ENCODE results near the gene PCOLCE2. TPM values are rescaled to one million over a fixed set of nuclear protein-coding genes. Genes with fewer than 3 reads are reported as not detected.

The PCOLCE2 gene
- total RNA-seq, 1 experiment from 2014 or later: 0.34 TPM

GRCh38 chr3:142912402-142913172, 23.7 kb upstream of the PCOLCE2 start:
- H3K27me3 Mint-ChIP-seq (ENCODE audit: insufficient read depth, unreplicated experiment): peaks cover 17% of the 10 kb centered on the region
- TF ChIP-seq, protein P1, sequence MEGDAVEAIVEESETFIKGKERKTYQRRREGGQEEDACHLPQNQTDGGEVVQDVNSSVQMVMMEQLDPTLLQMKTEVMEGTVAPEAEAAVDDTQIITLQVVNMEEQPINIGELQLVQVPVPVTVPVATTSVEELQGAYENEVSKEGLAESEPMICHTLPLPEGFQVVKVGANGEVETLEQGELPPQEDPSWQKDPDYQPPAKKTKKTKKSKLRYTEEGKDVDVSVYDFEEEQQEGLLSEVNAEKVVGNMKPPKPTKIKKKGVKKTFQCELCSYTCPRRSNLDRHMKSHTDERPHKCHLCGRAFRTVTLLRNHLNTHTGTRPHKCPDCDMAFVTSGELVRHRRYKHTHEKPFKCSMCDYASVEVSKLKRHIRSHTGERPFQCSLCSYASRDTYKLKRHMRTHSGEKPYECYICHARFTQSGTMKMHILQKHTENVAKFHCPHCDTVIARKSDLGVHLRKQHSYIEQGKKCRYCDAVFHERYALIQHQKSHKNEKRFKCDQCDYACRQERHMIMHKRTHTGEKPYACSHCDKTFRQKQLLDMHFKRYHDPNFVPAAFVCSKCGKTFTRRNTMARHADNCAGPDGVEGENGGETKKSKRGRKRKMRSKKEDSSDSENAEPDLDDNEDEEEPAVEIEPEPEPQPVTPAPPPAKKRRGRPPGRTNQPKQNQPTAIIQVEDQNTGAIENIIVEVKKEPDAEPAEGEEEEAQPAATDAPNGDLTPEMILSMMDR (IDR thresholded peaks at IDR 0.05; ENCODE audit: insufficient read depth in 1 of 2, low read depth in 1 of 2, low read length in 1 of 2, severe bottlenecking in 1 of 2, unreplicated experiment in 1 of 2): no peak
- Histone ChIP-seq H3K36me3 (ENCODE audit: control insufficient read depth, insufficient read depth, low read length) (no peaks in the 10 kb centered on the region), H3K4me3 (ENCODE audit: low read depth, low read length) (no peak overlapping the region), H3K4me1 (no peaks in the 10 kb centered on the region), H3K9me3 (no peaks in the 10 kb centered on the region), H3K27me3 (replicated peaks; ENCODE audit: control insufficient read depth, insufficient read depth, low read length) (no peaks in the 10 kb centered on the region)
- H3K36me3 Mint-ChIP-seq (ENCODE audit: insufficient read depth, unreplicated experiment): no peaks in the 10 kb centered on the region
- H3K27ac Mint-ChIP-seq (ENCODE audit: unreplicated experiment): no peak overlapping the region
- no peaks in the 10 kb centered on the region for H3K9me3 Mint-ChIP-seq (ENCODE audit: unreplicated experiment)
- no peak for DNase-seq
- BruUV-seq (replicated peaks): no TSS peak
- POLR2A ChIA-PET: no interaction called here
- CTCF ChIA-PET: no interaction called here
- H3K4me1 Mint-ChIP-seq (ENCODE audit: low read depth, unreplicated experiment): no peaks in the 10 kb centered on the region
- intact Hi-C loops (cut with micrococcal nuclease; ENCODE audit: unreplicated experiment): no loop called here
- no peak overlapping the region for H3K4me3 Mint-ChIP-seq (ENCODE audit: unreplicated experiment)

DNA sequence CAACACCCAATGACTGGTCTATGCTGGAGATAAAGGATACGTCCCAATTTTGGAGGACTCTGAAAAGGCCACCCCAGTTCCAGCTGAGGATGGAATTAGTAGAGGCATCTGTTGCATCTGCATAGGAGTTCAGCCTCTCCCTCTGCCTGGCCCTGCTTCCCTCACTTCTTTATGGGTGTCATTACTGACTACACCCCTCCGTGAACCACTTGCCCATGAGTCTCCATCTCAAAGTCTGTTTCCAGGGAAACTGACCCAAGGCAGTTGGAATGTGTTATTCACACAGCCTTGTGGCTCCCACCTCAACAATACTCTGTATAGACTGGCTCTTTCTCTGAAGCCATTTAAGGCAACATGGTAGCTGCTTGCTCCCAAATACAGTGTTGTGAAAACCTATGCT, 21.4 kb upstream of the PCOLCE2 start:
- intact Hi-C loops (cut with micrococcal nuclease; ENCODE audit: unreplicated experiment): no loop called here
- CTCF ChIA-PET: no interaction called here

DNA sequence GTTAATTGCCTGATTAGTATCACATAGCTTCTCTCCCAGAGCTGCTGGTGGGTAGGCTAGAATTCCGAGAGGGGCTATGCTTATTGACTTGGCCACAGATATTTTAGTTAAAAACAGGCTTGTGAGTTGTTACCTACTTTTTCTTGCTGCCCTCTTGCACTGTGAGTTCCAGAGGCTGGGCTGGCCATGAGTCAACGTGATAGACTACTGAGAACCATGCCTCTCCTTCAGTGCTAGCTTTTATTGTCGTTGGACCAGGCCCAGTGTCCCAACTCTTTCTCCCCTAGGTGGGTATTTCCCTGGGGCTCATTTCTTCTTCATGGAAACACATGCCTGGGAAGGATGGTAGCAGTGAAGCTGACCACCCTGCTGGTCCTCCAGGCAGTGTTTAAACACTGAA, 20.4 kb upstream of the PCOLCE2 start:
- POLR2A ChIA-PET: no interaction called here

More for the DNA sequence above, 21.4 kb upstream of the PCOLCE2 start:
- no peaks in the 10 kb centered on the region for H3K36me3 ChIP-seq (ENCODE audit: control insufficient read depth, insufficient read depth, low read length)
- Mint-ChIP-seq H3K36me3 (ENCODE audit: insufficient read depth, unreplicated experiment) (no peaks in the 10 kb centered on the region), H3K27me3 (ENCODE audit: insufficient read depth, unreplicated experiment) (peaks cover 8% of the 10 kb centered on the region), H3K27ac (ENCODE audit: unreplicated experiment) (no peak overlapping the region), H3K4me3 (ENCODE audit: unreplicated experiment) (no peak overlapping the region), H3K9me3 (ENCODE audit: unreplicated experiment) (no peaks in the 10 kb centered on the region), H3K4me1 (ENCODE audit: low read depth, unreplicated experiment) (no peaks in the 10 kb centered on the region)
- no peaks in the 10 kb centered on the region for H3K4me1 ChIP-seq
- TF ChIP-seq, protein P1 (IDR thresholded peaks at IDR 0.05; ENCODE audit: insufficient read depth in 1 of 2, low read depth in 1 of 2, low read length in 1 of 2, severe bottlenecking in 1 of 2, unreplicated experiment in 1 of 2): no peak
- POLR2A ChIA-PET: no interaction called here
- no TSS peak for BruUV-seq (replicated peaks)
- H3K4me3 ChIP-seq (ENCODE audit: low read depth, low read length): no peak overlapping the region
- no peaks in the 10 kb centered on the region for H3K9me3 ChIP-seq
- no peaks in the 10 kb centered on the region for H3K27me3 ChIP-seq (replicated peaks; ENCODE audit: control insufficient read depth, insufficient read depth, low read length)
- no peak for DNase-seq

More for the DNA sequence above, 20.4 kb upstream of the PCOLCE2 start:
- H3K9me3 Mint-ChIP-seq (ENCODE audit: unreplicated experiment): no peaks in the 10 kb centered on the region
- Histone ChIP-seq H3K9me3 (no peaks in the 10 kb centered on the region), H3K4me3 (ENCODE audit: low read depth, low read length) (no peak overlapping the region), H3K27me3 (replicated peaks; ENCODE audit: control insufficient read depth, insufficient read depth, low read length) (no peaks in the 10 kb centered on the region), H3K36me3 (ENCODE audit: control insufficient read depth, insufficient read depth, low read length) (no peaks in the 10 kb centered on the region), H3K4me1 (no peaks in the 10 kb centered on the region)
- intact Hi-C loops (cut with micrococcal nuclease; ENCODE audit: unreplicated experiment): no loop called here
- H3K4me3 Mint-ChIP-seq (ENCODE audit: unreplicated experiment): no peak overlapping the region
- H3K27me3 Mint-ChIP-seq (ENCODE audit: insufficient read depth, unreplicated experiment): peaks cover 8% of the 10 kb centered on the region
- H3K4me1 Mint-ChIP-seq (ENCODE audit: low read depth, unreplicated experiment): no peaks in the 10 kb centered on the region
- no peak for DNase-seq
- BruUV-seq (replicated peaks): no TSS peak
- H3K36me3 Mint-ChIP-seq (ENCODE audit: insufficient read depth, unreplicated experiment): no peaks in the 10 kb centered on the region
- H3K27ac Mint-ChIP-seq (ENCODE audit: unreplicated experiment): no peak overlapping the region
- CTCF ChIA-PET: no interaction called here
- TF ChIP-seq, protein P1 (IDR thresholded peaks at IDR 0.05; ENCODE audit: insufficient read depth in 1 of 2, low read depth in 1 of 2, low read length in 1 of 2, severe bottlenecking in 1 of 2, unreplicated experiment in 1 of 2): no peak

All from Caco-2 (cell line).